ENCODE measurements around the gene LTBP4.

Gene LTBP4

GRCh38 chr19:40565355-40565754, 35.8 kb upstream of the LTBP4 start:
- FAIRE-seq (no peak), DNase-seq (ENCODE audit: insufficient read length, low spot score) (no peak)
- TF ChIP-seq SPI1 (IDR thresholded peaks at IDR 0.05; ENCODE audit: low read depth, low read length) = no peak
- no peak for TF ChIP-seq TAF1 (IDR thresholded peaks at IDR 0.05; ENCODE audit: low read depth, low read length)
- TF ChIP-seq POLR2AphosphoS5 (IDR thresholded peaks at IDR 0.05; ENCODE audit: low read depth, low read length) = no peak
- TF ChIP-seq POU2F2 (IDR thresholded peaks at IDR 0.05; ENCODE audit: low read depth, low read length) = no peak
- TF ChIP-seq POLR2A (IDR thresholded peaks at IDR 0.05; ENCODE audit: low read depth, low read length) = no peak
- TF ChIP-seq PAX5 (IDR thresholded peaks at IDR 0.05; ENCODE audit: insufficient read depth, low read length, severe bottlenecking) = no peak

GRCh38 chr19:40565910-40566495, 35.2 kb upstream of the LTBP4 start:
- TF ChIP-seq POU2F2 (IDR thresholded peaks at IDR 0.05; ENCODE audit: low read depth, low read length) = no peak
- TF ChIP-seq PAX5 (IDR thresholded peaks at IDR 0.05; ENCODE audit: insufficient read depth, low read length, severe bottlenecking) = no peak
- TF ChIP-seq POLR2A (IDR thresholded peaks at IDR 0.05; ENCODE audit: low read depth, low read length) = no peak
- TF ChIP-seq TAF1 (IDR thresholded peaks at IDR 0.05; ENCODE audit: low read depth, low read length) = no peak
- TF ChIP-seq SPI1 (IDR thresholded peaks at IDR 0.05; ENCODE audit: low read depth, low read length) = no peak
- no peak for TF ChIP-seq POLR2AphosphoS5 (IDR thresholded peaks at IDR 0.05; ENCODE audit: low read depth, low read length)
- no peak for FAIRE-seq

GRCh38 chr19:40567040-40567749, 34.0 kb upstream of the LTBP4 start:
- DNase-seq (ENCODE audit: insufficient read length, low spot score) = no peak
- no peak for FAIRE-seq
- TF ChIP-seq SPI1 (IDR thresholded peaks at IDR 0.05; ENCODE audit: low read depth, low read length) (no peak), POLR2A (IDR thresholded peaks at IDR 0.05; ENCODE audit: low read depth, low read length) (no peak), POU2F2 (IDR thresholded peaks at IDR 0.05; ENCODE audit: low read depth, low read length) (no peak), POLR2AphosphoS5 (IDR thresholded peaks at IDR 0.05; ENCODE audit: low read depth, low read length) (no peak), PAX5 (IDR thresholded peaks at IDR 0.05; ENCODE audit: insufficient read depth, low read length, severe bottlenecking) (no peak), TAF1 (IDR thresholded peaks at IDR 0.05; ENCODE audit: low read depth, low read length) (no peak)

More at GRCh38 chr19:40565910-40566495, 35.2 kb upstream of the LTBP4 start:
- DNase-seq (ENCODE audit: insufficient read length, low spot score) = no peak

- FAIRE-seq (no peak), DNase-seq (ENCODE audit: insufficient read length, low spot score) (no peak)
- TF ChIP-seq POLR2A (IDR thresholded peaks at IDR 0.05; ENCODE audit: low read depth, low read length) (no peak), POU2F2 (IDR thresholded peaks at IDR 0.05; ENCODE audit: low read depth, low read length) (no peak), POLR2AphosphoS5 (IDR thresholded peaks at IDR 0.05; ENCODE audit: low read depth, low read length) (no peak), PAX5 (IDR thresholded peaks at IDR 0.05; ENCODE audit: insufficient read depth, low read length, severe bottlenecking) (no peak), SPI1 (IDR thresholded peaks at IDR 0.05; ENCODE audit: low read depth, low read length) (no peak), TAF1 (IDR thresholded peaks at IDR 0.05; ENCODE audit: low read depth, low read length) (no peak)
Measured at GRCh38 chr19:40567750-40568494, 33.2 kb upstream of the LTBP4 start.

DNA sequence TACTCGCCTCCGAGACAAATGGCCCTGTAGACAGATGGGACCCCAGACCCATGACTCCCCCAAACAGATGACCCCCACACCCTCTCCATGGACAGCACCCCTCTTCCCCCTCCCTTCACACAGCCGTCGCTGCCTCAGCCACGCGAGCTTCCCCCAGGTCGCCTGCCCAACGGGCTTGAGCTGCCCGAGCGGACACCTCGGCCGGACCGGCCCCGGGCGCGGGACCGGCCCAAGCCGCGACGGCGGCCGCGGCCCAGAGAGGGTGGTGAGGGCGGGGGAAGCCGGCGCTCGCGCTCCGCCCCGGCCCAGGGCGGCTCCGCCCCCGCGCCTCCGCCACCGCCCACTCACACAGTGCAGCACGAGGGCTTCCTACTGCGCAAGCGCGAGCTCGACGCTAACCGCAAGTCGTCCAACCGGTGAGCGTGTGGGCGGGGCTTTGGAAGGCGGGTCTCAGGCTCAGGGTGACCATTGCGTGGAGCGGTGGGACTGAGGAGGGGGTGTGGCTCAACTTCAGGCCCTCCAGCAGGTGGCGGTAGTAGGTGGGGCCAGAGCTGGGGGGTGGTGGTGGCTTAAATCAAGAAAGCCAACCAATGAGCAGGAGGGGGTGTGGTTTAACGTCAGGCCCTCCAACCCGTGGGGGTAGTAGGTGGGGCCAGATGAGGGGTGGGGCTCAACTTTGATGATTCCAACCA, 30.7 kb upstream of the LTBP4 start:
- FAIRE-seq (peak; percentile 99), DNase-seq (ENCODE audit: insufficient read length, low spot score) (peak; percentile 98)
- TF ChIP-seq SPI1 (IDR thresholded peaks at IDR 0.05; ENCODE audit: low read depth, low read length) (no peak), POU2F2 (IDR thresholded peaks at IDR 0.05; ENCODE audit: low read depth, low read length) (no peak), TAF1 (IDR thresholded peaks at IDR 0.05; ENCODE audit: low read depth, low read length) (no peak), POLR2A (IDR thresholded peaks at IDR 0.05; ENCODE audit: low read depth, low read length) (no peak), POLR2AphosphoS5 (IDR thresholded peaks at IDR 0.05; ENCODE audit: low read depth, low read length) (no peak), PAX5 (IDR thresholded peaks at IDR 0.05; ENCODE audit: insufficient read depth, low read length, severe bottlenecking) (no peak)

GRCh38 chr19:40571005-40571318, 30.2 kb upstream of the LTBP4 start:
- no peak for TF ChIP-seq SPI1 (IDR thresholded peaks at IDR 0.05; ENCODE audit: low read depth, low read length)
- no peak for TF ChIP-seq PAX5 (IDR thresholded peaks at IDR 0.05; ENCODE audit: insufficient read depth, low read length, severe bottlenecking)
- FAIRE-seq (no peak), DNase-seq (ENCODE audit: insufficient read length, low spot score) (no peak)

- DNase-seq (ENCODE audit: insufficient read length, low spot score) (no peak), FAIRE-seq (no peak)
- no peak for TF ChIP-seq SPI1 (IDR thresholded peaks at IDR 0.05; ENCODE audit: low read depth, low read length)
Measured at GRCh38 chr19:40571831-40572495, 29.2 kb upstream of the LTBP4 start.

DNA sequence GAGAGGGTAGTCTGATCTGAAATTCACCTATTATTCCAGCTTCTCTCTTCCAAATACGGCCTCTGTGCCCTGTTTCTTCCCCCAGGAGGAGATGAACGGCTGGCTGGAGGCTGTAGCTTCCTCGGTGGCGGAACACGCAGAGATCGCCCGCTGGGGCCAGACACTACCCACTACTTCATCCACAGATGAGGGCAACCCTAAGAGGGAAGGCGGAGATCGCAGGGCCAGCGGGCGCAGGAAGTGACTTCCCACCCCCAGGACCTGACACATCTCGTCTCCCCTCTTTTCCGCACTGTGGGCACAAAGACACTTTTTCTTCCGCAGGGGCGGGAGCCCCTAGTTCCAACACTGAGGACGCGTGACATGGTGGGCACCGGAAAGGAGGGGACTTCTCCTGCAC, 25.8 kb upstream of the LTBP4 start:
- DNase-seq (ENCODE audit: insufficient read length, low spot score) (no peak), FAIRE-seq (no peak)
- no peak for TF ChIP-seq SPI1 (IDR thresholded peaks at IDR 0.05; ENCODE audit: low read depth, low read length)
- no peak for TF ChIP-seq TAF1 (IDR thresholded peaks at IDR 0.05; ENCODE audit: low read depth, low read length)

DNA sequence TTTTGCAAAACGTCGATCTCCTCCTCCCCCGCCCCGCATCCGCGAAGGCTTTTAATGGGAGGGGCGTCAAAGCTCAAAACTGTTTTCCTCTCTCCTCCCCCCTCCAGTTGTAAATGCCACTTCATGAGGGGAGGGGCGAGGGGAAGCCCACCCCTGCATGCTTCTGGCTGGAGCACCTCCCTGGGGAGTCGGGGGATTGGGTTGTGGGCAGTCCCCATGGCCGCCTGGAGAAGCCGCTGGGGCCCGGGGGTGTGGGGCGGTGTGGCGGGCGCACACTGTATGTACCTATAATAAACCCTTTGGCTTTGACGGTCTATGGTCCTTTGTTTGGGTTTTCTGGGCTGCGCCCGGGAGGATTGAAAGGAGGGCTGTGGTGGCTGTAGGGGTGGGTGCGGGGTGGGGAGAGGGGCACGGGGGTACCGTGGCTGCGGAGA, 25.0 kb upstream of the LTBP4 start:
- no peak for TF ChIP-seq POU2F2 (IDR thresholded peaks at IDR 0.05; ENCODE audit: low read depth, low read length)
- TF ChIP-seq SPI1 (IDR thresholded peaks at IDR 0.05; ENCODE audit: low read depth, low read length) = no peak
- no peak for TF ChIP-seq PAX5 (IDR thresholded peaks at IDR 0.05; ENCODE audit: insufficient read depth, low read length, severe bottlenecking)
- no peak for TF ChIP-seq POLR2A (IDR thresholded peaks at IDR 0.05; ENCODE audit: low read depth, low read length)
- TF ChIP-seq POLR2AphosphoS5 (IDR thresholded peaks at IDR 0.05; ENCODE audit: low read depth, low read length) = no peak
- no peak for TF ChIP-seq TAF1 (IDR thresholded peaks at IDR 0.05; ENCODE audit: low read depth, low read length)

More for the DNA sequence above, 25.0 kb upstream of the LTBP4 start:
- DNase-seq (ENCODE audit: insufficient read length, low spot score) = no peak
- FAIRE-seq = no peak
